Right ventricle myocardium superior (tissue), 1 donor: ENCODE results near the gene ECEL1. TPM values are rescaled to one million over a fixed set of nuclear protein-coding genes. Genes with fewer than 3 reads are reported as not detected.
"Not testable (repeated sequence)": the region's sequence is repeated elsewhere in the genome, so short reads cannot be mapped to it uniquely, and the experiment has no call there.

Experiments
- ATAC-seq: fragments of 200-7000 bp; cut with Tn5 transposase; one replicate; pipeline ENCODE4 v1.9.1; 2020; ENCODE audit warnings: mild to moderate bottlenecking; ENCODE audit not compliant: poor library complexity
- DNase-seq: peaks from one replicate; pipeline ENCODE4 v3.0.0-alpha.2; 2020
- intact Hi-C: fragments of 100-400 bp; cut with DNase I; formaldehyde crosslinking; loops from one replicate; pipeline ENCODE4 v1.11.2; 2022
- total RNA-seq: library from RNA; stranded (reverse); fragmentation: NEBNext Ultra II Directional; extraction: Animal tissue kit (Norgen Biotek cat#: 25700); gene quantifications from one replicate; pipeline ENCODE4 v1.2.1, GENCODE V29; 2021
- donor health status: DM: no; HTN: yes; CAD: no; lungs with severe emphysema.

ECEL1 gene
- total RNA-seq, 1 donor from 2014 or later, result not detected

DNA sequence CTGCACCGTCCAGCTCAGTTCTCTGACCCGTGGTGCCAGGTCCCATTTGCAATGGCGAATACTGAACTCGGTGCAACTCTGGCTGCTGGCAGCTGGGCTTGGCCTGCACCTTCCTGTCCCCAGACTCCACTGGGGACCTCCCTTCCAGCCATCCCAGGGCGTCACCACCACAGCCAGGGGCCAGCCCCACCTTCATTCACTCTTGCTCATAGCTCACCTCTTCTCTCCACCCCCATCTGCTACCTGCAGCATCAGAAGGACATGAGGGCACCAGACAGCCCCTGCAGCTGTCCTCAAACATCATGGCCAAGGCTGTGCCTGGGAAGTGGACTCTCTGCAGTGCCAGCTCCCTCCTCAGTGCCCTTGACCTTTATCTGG lies 47.9 kb downstream of the ECEL1 start:
- DNase-seq, result no peak
- ATAC-seq, result no peak
- intact Hi-C loops, result no loop called here

GRCh38 chr2:232438951-232439757 lies 48.5 kb downstream of the ECEL1 start:
- DNase-seq, result peak; percentile 46
- peak; percentile 79 for ATAC-seq
- intact Hi-C loops, result no loop called here

- DNase-seq (no peak), ATAC-seq (no peak)
- intact Hi-C loops, result no loop called here
Observed at GRCh38 chr2:232438091-232438490, 49.5 kb downstream of the ECEL1 start.

- ATAC-seq, result no peak
- no peak for DNase-seq
- intact Hi-C loops, result loop anchor here (2.0 kb wide), 1 partner anchor 530 kb away; no protein-coding TSS in a partner anchor
Observed at GRCh38 chr2:232437195-232437571, 50.5 kb downstream of the ECEL1 start.

GRCh38 chr2:232436381-232437194 lies 51.0 kb downstream of the ECEL1 start:
- intact Hi-C loops, result loop anchor here (2.0 kb wide), 1 partner anchor 530 kb away; no protein-coding TSS in a partner anchor
- no peak for DNase-seq
- no peak for ATAC-seq

GRCh38 chr2:232435805-232436204 lies 51.8 kb downstream of the ECEL1 start:
- ATAC-seq (no peak), DNase-seq (no peak)
- intact Hi-C loops, result loop anchor here (2.0 kb wide), 1 partner anchor 529 kb away; no protein-coding TSS in a partner anchor

- DNase-seq, result no peak
- ATAC-seq, result no peak
- intact Hi-C loops, result no loop called here
Observed at GRCh38 chr2:232435375-232435648, 52.3 kb downstream of the ECEL1 start.

DNA sequence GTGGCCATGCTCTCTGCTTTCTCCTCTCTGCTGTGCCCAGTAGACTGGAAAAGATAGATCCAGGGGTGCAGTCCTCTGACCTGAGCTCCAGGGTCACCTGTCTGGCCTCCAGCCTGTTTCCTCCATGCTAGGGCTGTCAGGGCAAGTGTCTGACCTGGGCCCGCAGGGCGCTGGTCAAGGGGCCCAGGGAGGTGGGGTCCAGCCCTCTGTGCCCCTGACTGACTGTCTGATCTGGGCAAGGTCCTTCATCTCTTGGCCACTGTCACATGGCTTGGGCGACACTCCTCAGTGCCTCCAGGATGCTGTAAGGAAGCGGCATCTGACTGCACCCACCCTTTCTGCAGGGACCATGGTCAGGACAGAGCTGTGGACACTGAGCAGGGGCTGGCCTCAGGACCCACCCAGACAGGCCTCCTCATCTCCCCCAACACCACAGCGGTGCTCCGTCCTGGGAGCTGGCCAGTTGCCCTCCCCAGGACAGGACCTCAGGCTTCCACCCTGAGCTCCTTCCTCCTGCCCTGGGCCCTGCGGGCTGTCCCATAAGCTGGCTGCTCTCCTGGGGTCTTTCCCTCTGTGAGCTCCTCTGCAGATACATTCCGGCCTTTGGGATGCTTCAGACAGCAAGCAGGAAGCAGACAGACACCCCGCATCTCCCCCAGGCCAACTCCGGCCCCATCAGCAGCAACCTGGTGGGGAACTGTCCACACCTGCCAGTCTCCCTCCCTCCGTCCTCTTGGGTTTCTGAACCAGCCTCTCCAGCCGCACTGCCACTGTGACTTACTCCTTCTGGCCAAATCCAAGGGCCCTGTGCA lies 52.9 kb downstream of the ECEL1 start:
- DNase-seq (no peak), ATAC-seq (no peak)
- intact Hi-C loops, result no loop called here

- ATAC-seq, result no peak
- no peak for DNase-seq
- intact Hi-C loops, result no loop called here
Observed at GRCh38 chr2:232434091-232434490, 53.5 kb downstream of the ECEL1 start.

GRCh38 chr2:232433622-232434021 lies 54.0 kb downstream of the ECEL1 start:
- intact Hi-C loops, ATAC-seq, DNase-seq: not testable (repeated sequence)

GRCh38 chr2:232432598-232433184 lies 54.9 kb downstream of the ECEL1 start:
- no peak for ATAC-seq
- DNase-seq, result peak; percentile 26
- intact Hi-C loops, result no loop called here

DNA sequence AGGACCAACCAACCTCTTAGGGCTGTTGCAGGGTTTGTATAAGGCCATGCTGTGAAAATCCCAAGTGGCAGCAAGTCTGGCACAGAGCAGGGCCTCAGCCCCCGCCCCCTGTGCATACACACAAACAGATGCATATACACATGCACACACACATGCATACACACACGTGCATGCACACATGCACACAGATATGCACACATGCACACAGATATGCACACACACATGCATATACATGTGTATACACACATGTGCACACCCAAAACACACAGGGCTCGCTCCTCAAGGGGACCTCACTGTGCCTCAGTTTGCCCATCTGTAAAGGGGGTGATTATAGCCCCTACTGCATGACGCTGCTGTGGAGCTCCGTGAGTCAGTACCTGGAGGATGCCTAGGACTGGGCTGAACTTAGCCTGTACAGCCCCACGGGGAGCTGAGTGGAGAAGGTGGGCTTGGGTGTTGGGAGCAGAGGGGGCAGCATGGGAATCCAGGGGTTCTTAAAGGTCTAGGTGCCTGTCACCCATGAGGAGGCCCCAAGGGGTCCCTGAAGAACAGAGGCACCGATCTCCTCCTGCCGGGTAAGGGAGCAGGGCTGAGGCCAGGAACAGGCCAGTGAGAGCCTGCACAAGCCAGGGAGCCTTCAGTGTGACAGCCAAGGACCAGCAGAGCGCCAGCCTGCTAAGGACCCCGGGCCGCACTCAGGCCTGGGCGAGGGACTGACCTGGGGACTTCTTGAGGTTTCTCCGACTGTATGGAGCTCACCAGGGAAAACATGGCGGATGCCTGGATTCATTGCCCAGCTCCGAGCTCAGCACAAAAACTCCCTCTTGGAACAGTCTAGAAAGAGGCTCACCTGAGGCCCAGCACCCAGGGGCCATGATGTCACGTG lies 55.7 kb downstream of the ECEL1 start:
- DNase-seq (no peak), ATAC-seq (no peak)
- intact Hi-C loops, result no loop called here

Other genes starting within 250 kb of the ECEL1 start
- not detected for gene ALPP, start 109.1 kb downstream of the ECEL1 start, total RNA-seq
- not detected for gene ALPG, start 81.0 kb downstream of the ECEL1 start, total RNA-seq
- gene ALPI, start 31.7 kb downstream of the ECEL1 start, total RNA-seq, result not detected
- 0.19 TPM for gene PRSS56, start 32.6 kb upstream of the ECEL1 start, total RNA-seq
- gene CHRND, start 38.3 kb upstream of the ECEL1 start, total RNA-seq, result not detected
- not detected for gene CHRNG, start 51.9 kb upstream of the ECEL1 start, total RNA-seq
- 1.7 TPM for gene TIGD1, start 62.7 kb upstream of the ECEL1 start, total RNA-seq
- gene EIF4E2, start 62.9 kb upstream of the ECEL1 start, total RNA-seq, result 41.1 TPM
- 24.3 TPM for gene EFHD1, start 145.8 kb upstream of the ECEL1 start, total RNA-seq
- 60.2 TPM for gene GIGYF2, start 209.5 kb upstream of the ECEL1 start, total RNA-seq